Activated T-cell treated with anti-CD3 and anti-CD28 coated beads for 48 hours (primary cell): ENCODE results near the gene LIN9.
A peak's percentile ranks its signal among the peaks of the same experiment; 100 is the strongest.
"Not testable (repeated sequence)": the region's sequence is repeated elsewhere in the genome, so short reads cannot be mapped to it uniquely, and the experiment has no call there.

Experiments used
- DNase-seq: peaks from one replicate; pipeline ENCODE4 v3.0.0-alpha.2; 2020; ENCODE audit warnings: low read depth

LIN9 gene

GRCh38 chr1:226272233-226272902 is 36.6 kb downstream of the LIN9 start:
- not testable (repeated sequence) for DNase-seq

- DNase-seq = no peak
These were observed 40.4 kb downstream of the LIN9 start for GRCh38 chr1:226268421-226269124.

- DNase-seq = no peak
These were observed 47.1 kb downstream of the LIN9 start for GRCh38 chr1:226261818-226262217.

- no peak for DNase-seq
These were observed 53.6 kb downstream of the LIN9 start for GRCh38 chr1:226255380-226255779.

- no peak for DNase-seq
These were observed 55.0 kb downstream of the LIN9 start for GRCh38 chr1:226253933-226254332.

- not testable (repeated sequence) for DNase-seq
These were observed 56.1 kb downstream of the LIN9 start for GRCh38 chr1:226252841-226253240.

DNA sequence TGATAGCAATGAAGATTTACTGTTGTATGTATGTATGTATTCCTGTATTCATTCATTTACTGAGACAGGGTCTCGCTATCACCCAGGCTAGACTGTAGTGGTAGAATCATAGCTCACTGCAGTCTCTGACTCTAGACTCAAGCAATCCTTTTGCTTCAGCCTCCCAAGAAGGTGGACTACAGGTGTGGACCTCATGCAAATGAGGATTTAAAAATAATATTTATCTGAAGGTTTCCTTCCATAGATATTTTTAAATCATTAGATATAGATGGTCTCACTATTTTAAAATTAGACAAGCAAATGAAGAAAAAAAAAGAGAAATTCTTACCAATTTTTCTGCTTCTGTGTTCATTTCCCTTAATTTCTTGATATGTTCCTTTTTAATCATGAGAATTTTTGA is 58.5 kb downstream of the LIN9 start:
- no peak for DNase-seq

GRCh38 chr1:226248796-226249195 is 60.2 kb downstream of the LIN9 start:
- DNase-seq = no peak

GRCh38 chr1:226248091-226248490 is 60.9 kb downstream of the LIN9 start:
- no peak for DNase-seq

GRCh38 chr1:226239421-226239820 is 69.5 kb downstream of the LIN9 start:
- no peak for DNase-seq

GRCh38 chr1:226236826-226237225 is 72.1 kb downstream of the LIN9 start:
- no peak for DNase-seq

DNA sequence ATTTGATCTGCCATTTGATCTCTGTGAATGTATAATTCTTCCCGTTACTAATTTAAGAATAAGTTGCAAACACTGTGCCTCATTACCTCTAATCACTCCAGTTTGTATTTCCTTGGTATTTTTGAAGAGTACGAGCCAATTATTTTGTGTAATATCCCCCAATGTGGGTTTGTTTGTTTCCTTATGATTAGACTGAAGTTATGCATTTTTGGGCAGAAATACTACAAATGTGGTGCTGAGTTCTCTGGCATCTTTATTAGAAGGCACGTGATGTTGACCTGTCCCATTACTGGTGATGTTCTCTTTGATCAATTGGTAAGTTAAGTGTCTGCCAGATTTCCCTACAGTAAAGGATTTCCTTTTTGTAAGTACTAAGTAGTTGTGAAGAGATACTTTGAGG is 75.2 kb downstream of the LIN9 start:
- DNase-seq = no peak

- DNase-seq = no peak
These were observed 75.7 kb downstream of the LIN9 start for GRCh38 chr1:226233293-226233692.

DNA sequence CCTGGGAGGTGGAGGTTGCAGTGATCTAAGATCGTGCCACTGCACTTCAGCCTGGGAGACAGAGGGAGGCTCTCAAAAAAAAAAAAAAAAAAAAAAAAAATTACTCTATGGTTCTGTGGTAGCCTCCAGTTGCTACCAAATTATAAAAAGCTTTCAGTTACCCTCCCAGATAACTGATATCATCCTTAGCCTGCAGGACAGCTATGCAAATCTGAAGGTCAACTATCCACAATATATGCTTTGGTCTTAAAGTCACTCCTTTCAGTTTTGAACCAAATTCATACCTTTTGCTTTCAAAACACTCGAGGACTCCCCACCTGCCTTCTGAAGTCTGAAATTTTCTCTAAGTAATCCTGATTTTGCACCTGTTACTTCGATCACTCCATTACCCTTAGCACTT is 82.4 kb downstream of the LIN9 start:
- DNase-seq = no peak

DNA sequence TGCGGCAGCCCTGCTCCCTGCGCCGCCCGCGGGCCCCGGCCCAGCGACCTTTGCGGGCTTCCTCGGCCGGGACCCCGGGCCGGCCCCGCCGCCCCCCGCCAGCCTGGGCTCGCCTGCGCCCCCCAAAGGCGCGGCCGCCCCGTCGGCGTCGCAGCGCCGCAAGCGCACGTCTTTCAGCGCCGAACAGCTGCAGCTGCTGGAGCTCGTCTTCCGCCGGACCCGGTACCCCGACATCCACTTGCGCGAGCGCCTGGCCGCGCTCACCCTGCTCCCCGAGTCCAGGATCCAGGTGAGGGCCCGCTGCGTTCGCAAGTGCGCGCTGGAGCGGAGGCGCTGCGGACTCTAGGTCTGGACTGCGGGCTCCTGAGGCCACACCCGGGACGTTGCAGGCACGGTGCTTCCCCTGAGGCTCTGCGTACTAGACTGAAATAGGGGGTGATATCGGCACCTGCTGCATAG is 85.1 kb downstream of the LIN9 start:
- peak; percentile 8 for DNase-seq

- no peak for DNase-seq
These were observed 85.7 kb downstream of the LIN9 start, which contains the start of gene MIXL1 for GRCh38 chr1:226223157-226223785. Gene MIXL1, plus strand, starts transcription at chr1:226223664. Its CDS starts 18 bp downstream, at chr1:226223682.

GRCh38 chr1:226222686-226223085 is 86.3 kb downstream of the LIN9 start:
- no peak for DNase-seq

- no peak for DNase-seq
These were observed 88.3 kb downstream of the LIN9 start for GRCh38 chr1:226220473-226221189.

DNA sequence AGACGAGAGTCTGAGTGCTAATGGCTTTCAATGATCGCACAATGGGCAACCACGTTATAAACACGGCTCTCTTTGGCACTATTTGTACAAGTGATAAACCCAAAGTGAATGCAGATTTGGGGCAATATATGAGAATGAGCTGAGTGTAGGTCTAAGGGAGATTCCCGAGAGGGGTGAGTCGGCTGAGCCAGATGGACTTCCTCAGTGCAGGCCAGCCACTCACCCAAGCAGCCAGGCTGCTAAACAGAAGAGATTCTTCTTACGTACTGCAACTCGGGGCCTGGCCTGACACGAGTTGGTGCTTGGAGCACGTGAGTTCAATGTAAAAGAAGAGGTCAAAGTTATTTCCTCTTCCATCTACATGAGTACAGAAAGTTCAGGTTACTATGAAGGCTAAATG is 91.7 kb downstream of the LIN9 start:
- no peak for DNase-seq

GRCh38 chr1:226216056-226216455 is 92.9 kb downstream of the LIN9 start:
- DNase-seq = no peak

DNA sequence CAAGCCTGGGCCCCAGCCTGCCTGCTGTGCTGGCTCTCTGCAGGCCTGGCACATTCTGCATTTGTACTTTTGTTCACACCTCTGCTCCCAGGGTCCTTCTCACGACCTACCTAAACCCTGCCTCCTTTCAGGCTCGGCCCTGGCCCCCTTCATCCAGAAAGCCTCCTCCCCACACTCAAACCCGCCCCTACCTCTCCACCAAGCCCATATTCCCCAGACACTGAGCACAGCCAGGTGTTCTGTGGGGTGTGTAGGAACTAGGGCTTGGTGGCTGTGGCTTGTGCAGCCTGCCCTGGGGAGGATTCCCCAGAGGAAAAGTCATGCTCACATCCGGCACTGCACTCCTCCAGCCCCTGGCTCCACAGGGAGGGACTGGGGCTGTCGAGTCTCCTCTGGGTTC is 93.7 kb downstream of the LIN9 start:
- no peak for DNase-seq

- no peak for DNase-seq
These were observed 96.4 kb downstream of the LIN9 start for GRCh38 chr1:226212545-226212944.
